HG02943 (cell line): ENCODE results near the gene NPDC1.

ENCODE experiments used
- ATAC-seq: cut with Tn5 transposase; IDR thresholded peaks from one replicate; pipeline ENCODE4 v1.9.1; 2021; ENCODE audit warnings: mild to moderate bottlenecking, low read depth, moderate library complexity; ENCODE audit not compliant: unreplicated experiment

The NPDC1 gene

DNA sequence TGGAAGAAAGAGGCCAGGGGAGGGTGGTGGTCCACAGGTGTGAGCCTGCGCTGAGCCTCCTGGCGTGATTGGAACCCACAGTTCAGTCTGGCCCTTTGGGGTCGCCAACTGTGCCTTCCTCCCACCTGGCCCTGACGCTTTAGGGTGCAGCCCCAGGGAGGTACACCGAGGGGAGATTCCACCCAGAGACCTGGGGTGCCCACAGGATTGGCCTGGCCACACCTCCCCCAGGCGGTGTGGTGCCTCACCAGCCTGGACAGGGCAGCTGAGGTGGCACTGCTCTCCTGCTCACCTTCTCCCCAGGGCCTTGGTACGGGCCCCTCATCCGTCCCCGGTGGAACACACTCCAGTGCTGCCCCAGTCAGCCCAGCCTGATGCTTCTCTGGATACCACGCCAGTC lies 48.6 kb downstream of the NPDC1 start:
- ATAC-seq = no peak

DNA sequence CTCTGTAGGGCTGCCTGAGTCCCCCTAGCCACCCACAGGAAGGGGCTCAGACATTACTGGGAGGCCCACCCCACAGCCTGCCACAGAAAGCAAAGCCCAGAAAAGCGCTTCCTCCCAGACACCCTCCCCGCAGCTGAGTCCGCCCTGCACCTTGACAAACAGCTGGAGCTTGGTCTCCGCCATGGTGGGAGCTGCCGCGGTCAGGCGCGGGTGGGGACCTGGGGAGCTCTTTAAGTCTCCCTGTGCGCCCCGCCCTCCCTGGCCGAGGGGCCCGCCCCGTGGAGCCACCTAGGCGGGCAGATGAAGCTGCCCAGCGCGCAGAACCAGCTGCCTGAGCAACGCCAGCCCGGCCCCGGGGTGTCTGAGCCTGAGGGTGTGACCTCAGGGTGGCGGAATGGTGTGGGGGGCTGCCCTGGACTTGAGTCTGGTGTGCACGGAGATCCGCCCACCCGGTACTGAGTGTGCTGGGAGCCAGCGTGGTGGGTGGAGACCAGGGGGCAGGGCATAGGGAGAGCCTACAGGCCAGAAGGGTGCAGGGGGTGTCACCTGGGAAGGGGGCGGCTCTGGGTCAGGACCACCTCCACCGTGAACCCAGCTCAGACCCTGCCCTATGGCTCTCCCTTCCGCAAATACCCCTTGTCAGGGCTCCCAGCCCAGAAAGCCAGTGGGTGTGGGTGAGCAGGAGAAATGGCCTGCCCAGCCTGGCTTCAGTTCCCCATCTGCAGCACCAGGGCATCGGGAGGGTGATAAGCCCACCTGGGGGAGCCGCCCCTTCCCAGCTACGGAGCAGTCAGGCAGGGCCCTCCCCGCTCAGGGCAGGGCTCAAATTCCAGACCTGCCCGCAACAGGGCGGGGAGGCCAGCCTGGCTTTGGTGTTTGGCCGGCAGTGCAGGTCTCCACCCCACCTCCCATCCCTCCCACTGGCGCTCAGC lies 49.4 kb downstream of the NPDC1 start, which contains the start of gene CLIC3:
TSS of gene CLIC3 (minus strand) at position 208 of the 932 bp plus-strand sequence. CDS start at position 183, 25 bp downstream.
- ATAC-seq = no peak

DNA sequence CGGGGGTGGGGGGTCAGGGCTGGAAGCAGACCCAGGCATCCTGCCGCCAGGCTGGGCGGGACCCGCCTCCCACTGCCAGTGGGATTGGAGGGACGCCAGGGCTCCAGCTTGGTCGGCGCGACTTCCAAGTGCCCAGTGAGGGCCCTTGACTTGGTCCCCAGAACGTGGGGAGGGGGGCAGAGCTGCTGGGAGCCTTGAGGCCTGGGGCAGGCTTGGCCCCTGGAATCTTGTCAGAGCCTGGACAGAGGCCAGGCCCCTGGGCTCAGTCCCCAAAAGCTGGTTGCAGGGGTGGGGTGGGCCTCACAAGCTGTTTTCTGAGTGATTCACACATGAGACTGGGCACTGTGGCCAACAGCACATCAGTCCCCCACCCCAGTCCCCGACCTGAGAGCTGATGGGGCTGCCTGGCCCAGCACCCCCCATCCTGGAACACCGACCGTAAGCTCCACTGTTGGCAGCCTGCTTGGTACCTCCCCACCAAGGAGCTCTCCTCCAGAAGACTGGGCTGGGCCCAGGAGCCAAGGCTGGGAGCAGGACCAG lies 50.1 kb downstream of the NPDC1 start:
- no peak for ATAC-seq

DNA sequence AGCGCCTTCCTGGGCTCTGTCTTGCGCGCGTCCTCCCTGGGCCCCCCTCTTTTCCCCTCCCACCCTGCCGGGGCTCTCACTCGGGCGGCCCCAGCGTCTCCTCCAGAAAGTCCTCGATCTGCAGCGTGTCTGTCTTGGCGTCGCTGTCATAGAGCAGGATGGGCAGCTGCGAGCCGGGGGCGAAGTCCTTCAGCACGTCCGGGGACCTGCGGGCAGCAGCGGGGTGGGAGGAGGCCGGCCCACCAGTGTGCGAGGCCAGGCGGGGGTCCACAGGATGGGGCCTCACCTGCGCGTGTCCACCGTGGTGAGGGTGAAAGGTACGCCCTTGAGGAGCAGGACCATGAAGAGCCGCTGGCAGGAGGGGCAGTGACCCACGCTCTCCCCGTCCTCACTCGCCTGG lies 50.6 kb downstream of the NPDC1 start:
- ATAC-seq = no peak

DNA sequence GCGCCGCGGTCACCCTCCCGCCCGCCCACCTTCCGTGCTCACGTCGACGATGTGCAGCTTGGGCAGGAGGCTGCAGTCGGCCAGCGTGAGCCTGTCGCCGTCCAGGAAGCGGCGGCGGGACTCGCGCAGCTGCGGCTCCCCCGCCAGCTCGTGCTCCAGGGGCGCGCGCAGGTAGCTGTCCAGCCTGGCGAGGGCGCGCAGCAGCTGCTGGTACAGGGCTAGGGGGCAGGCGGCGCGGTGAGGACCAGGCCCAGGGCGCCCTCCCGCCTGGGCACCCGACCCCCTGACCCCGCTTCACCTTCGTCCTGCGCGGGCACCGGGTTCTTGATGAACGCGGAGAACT lies 51.1 kb downstream of the NPDC1 start:
- ATAC-seq = no peak

DNA sequence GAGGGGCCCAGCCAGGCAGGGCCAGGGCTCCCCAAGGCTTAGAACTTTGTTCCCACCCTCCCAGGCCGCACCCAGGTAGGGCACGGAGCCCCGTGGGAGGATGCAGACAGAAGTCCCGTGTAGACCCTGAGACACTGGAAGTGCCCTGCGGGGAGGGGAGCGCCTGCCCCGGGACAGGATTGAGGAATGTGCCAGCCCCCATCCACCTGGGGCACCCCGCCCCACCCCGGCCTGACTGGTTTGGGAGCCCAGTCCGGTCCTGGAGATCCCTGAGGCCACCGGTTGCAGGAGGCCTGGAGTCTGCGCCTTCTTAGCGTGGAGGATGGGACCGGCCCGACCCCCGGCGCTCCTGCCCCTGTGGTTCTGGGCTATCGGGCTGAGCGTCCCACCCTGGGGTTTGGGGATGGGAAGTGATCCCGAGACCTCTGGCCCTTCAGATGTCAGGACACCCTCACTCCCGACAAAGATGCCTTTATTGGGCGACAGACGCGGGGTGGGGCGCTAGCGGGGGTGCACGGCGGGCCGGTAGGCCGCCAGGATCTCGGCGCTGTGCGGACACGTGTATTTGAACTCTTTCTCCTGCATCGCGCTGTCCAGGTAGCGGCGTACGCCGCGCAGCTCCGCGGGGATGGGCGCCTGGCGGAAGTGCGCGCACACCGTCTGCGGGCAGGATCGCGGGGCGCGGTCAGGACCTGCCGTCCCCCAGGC lies 51.6 kb downstream of the NPDC1 start:
- ATAC-seq = no peak

DNA sequence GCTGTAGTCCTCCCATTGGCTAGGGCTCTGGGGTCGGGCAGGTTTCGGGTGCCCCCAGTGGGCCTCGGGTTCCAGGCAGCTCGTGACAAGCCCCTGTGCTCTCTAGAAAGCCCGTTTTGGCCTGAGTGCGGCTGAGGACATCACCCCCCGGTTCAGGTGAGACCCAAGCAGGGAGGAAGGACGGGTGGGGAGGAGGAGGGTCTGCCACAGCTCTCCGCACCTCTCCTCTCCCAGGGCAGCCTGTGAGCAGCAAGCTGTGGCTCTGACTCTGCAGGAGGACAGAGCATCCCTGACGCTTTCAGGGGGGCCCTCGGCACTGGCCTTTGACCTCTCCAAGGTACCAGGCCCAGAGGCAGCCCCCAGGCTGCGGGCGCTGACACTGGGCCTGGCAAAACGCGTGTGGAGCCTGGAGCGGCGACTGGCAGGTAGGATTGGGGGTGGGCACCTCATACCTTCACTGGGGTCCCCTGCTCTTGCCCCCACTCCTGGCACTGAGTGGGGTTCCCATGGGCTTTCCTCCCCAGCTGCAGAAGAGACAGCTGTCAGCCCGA lies 53.1 kb downstream of the NPDC1 start:
- ATAC-seq = peak; percentile 15

DNA sequence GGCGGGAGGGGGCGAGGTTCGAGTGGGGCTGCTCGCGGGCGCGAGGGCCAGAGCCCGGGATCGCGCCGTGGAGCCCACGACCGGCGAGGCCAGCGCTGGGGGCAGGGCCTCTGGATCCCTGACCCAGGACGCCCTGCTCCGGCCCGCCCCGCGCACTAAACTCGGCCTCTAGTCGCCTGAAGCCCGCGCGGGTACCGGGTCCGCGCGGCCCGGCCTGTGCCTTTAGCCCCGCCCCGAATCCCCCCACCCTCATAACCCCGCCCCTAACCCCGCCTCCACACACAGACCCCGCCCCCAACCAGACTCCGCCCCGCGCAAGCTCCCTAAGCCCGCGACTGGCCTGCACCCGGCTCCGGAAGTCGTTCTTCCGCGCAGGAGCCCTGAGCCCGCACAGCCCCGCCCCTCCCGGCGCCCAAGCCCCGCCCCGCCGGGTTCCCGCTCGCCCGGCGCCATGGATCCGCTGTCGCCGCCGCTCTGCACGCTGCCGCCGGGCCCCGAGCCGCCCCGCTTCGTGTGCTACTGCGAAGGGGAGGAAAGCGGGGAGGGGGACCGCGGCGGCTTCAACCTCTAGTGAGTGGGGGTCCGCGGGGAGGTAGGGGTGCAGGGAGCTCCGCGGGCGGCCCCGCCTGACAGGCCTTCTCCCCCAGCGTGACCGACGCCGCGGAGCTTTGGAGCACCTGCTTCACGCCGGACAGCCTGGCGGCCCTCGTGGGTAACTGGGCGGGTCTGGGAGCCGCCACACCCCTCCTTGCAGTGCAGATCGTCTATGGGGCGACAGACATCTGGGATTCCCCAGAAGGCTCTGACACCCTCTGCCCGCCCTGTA lies 53.8 kb downstream of the NPDC1 start, which contains the start of gene PAXX:
TSS of gene PAXX (plus strand) at position 430 of the 826 bp plus-strand sequence. CDS start at position 452, 22 bp downstream.
- ATAC-seq = peak; percentile 71

DNA sequence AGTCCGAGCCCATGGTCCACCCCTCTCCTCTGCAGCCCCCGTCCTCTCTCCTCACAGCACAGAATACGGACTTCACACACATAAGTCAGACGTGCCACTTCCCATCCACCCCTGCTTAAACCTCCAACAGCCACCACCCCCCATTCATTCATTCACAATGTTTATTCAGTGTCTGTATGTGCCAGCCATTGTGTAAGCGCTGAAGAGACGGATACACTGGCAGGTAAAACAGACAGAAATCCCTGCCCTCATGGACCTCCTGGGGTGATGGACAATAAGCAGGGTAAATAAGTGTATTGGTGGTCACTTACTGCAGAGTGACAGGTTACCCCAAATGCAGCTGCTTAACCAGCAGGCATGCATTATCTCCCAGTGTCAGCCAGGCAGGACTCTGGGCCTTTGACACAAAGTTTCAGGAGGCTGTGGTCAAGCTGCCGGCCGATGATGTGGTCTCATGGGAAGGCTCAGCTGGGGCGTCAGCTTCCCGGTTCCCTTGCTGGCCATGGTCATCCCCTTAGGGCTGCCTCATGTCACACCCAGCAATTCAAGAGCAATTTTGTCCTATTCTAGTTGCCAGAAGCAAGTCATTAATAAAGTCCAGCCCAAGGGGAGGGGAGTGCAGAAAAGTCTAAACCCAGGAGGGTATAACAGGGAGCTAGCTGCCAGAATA lies 55.6 kb downstream of the NPDC1 start:
- ATAC-seq = no peak
